HS-5 (cell line): Measurements from ENCODE around the gene GRIN3A.
"Not testable (repeated sequence)": the region's sequence is repeated elsewhere in the genome, so short reads cannot be mapped to it uniquely, and the experiment has no call there.

Experiments used
- DNase-seq: peaks from one replicate; pipeline ENCODE4 v3.0.0-alpha.2; 2012; ENCODE audit warnings: low read depth

GRIN3A gene

GRCh38 chr9:101738566-101739183 is at the start of gene GRIN3A:
Gene GRIN3A (minus strand): TSS chr9:101738647. CDS start chr9:101737979, 668 bp downstream.
- DNase-seq: no peak

DNA sequence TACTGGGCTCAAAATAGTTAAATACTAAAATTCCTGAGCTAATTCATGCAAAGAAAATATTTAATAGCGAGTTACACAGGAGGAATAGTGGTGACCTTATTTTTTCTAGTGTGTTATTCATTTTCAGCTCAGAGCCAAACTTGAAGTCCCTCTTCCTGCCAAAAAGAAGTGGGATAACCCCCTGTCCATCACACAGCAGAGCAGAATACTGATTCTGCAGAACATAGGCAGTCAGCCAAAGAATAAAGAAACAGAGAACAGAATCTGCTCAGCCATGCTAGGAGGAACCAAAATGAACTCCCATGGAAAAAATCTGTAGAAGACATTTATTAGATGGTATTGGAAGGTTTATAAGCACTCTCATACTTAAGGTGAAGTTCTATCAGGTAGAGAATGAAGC is 49.4 kb upstream of the GRIN3A start:
- no peak for DNase-seq

DNA sequence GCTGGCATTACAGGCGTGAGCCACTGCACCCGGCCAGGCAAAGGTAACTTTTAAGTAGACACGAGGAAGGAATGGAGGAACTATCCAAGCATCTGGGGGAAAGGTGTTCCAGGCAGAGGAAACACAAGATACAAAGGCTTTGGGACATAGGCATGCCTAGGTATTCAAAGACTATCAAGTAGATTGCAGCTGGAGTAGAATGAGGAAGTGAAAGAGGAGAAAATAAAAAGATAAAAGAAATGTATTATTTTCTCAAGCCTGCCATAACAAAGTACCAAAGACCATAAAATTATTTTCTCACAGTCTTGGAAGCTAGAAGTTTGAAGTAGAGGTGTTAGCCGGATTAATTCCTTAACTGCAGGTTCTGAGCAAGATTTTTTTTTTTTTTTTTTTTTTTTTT is 39.9 kb upstream of the GRIN3A start:
- no peak for DNase-seq

GRCh38 chr9:101764472-101764871 is 26.0 kb upstream of the GRIN3A start:
- no peak for DNase-seq

GRCh38 chr9:101758304-101758930 is 20.0 kb upstream of the GRIN3A start:
- no peak for DNase-seq

DNA sequence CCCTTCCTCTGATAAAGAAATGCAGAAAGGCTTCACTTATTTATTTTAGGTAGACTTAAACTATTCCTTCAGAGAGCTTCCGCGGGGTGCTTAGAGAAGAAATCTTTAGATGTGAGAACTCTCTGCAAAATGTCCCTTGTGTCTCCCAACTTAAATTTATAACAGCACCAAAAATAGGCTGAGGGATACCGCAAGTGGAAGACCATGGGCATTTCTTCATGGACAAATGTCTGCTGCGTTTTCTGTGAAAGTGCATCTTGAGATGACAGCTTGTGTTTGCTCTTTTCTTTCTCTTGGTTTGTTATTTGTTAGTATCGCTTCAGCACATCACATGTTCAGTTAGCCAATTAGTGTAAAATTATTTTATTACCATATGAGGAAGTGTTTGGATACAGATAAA is 15.3 kb upstream of the GRIN3A start:
- DNase-seq: no peak

- DNase-seq: no peak
These were observed 13.4 kb upstream of the GRIN3A start for GRCh38 chr9:101751895-101752294.

GRCh38 chr9:101739311-101739710 is 864 bp upstream of the GRIN3A start:
- DNase-seq: no peak

- no peak for DNase-seq
These were observed 512 bp downstream of the GRIN3A start for GRCh38 chr9:101737705-101738565.

GRCh38 chr9:101737165-101737704 is 1.2 kb downstream of the GRIN3A start:
- DNase-seq: no peak

DNA sequence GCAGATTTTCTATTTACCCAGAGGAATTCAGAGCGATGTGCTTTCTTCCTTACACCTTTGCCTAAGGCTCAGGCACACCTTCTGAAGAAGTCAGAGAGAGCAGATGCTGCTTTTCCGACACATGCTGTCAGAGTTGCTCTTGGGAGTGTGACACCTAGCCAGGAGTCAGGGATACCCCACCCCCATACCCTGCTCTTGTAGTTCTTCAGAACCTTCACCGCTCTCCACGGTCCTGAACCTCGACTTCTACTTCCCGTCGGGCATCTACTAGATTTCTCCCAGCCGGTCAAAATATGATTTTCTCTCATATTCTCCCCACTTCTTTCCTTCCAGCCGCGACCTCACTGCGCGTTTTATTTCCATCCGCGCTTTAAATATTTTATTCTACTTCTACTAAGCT is 1.7 kb downstream of the GRIN3A start:
- no peak for DNase-seq

- no peak for DNase-seq
These were observed 7.0 kb downstream of the GRIN3A start for GRCh38 chr9:101731429-101731828.

DNA sequence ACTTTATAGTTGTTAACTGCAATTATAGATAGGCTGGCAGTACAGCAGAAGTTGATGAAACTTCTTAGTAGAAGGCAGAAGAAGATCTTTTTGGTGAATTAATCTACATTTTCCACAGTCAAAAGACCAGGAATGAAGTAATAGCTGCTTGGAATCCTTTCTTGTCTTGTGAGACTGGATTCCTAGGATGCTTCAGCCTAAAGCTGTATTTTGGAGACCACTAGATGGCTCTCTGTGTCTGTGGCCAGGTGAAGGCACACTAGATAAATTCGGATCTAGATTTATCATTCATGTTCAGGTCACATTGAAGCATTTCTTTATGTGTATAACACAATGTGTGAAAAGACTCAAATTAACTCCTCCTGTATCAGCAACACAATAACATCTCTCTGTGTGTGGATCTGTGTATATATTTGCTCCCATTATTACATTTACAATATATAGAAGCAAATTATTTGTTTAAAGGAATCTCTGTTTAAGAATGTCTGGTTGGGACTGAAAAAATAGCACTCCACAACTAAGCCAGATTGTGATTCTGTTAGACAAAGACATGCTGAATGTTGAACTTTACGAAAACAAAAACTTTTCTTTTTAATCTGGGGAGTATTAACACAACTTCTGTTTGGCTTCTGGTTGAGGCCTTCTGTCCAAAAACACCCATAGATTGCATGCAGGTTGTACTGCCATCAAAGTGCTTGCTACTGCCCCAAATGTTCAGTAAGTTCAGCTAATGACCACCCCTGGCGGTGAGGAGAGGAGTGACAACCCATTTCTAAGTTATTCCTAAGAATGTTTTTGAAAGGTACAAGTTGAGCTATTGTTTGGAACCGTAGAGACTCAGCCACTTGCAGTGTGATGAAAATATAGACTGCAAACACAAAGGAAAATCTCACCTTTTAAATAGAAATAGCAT is 10.6 kb downstream of the GRIN3A start:
- no peak for DNase-seq

DNA sequence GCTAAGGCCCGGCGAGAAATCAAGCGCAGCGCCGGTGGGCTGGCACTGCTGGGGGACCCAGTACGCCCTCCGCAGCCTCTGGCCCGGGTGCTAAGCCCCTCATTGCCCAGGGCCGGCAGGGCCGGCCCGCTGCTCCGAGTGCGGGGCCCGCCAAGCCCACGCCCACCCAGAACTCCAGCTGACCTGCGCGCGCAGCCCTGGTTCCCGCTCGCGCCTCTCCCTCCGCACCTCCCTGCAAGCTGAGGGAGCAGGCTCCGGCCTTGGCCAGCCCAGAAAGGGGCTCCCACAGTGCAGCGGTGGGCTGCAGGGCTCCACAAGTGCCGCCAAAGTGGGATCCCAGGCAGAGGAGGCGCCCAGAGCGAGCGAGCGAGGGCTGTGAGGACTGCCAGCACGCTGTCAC is 14.2 kb downstream of the GRIN3A start:
- not testable (repeated sequence) for DNase-seq

DNA sequence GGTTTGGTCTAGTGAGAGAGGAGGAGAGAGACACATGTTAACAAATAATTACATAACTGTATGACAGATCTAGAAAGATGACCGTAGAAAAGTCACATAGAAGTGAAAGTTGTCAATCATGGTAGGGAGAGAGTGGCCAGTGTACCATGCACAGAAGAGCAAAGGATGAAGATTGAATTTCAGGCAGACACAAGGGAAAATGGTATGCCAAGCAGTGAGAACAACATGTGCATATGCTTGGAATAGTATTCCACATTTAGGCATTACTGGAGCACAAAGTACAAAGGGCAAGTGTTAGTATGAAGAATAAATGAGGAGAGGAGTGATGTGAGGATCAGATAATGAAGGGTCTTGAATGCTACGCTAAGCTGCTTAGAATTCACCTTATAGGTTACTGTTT is 20.3 kb downstream of the GRIN3A start:
- DNase-seq: no peak

DNA sequence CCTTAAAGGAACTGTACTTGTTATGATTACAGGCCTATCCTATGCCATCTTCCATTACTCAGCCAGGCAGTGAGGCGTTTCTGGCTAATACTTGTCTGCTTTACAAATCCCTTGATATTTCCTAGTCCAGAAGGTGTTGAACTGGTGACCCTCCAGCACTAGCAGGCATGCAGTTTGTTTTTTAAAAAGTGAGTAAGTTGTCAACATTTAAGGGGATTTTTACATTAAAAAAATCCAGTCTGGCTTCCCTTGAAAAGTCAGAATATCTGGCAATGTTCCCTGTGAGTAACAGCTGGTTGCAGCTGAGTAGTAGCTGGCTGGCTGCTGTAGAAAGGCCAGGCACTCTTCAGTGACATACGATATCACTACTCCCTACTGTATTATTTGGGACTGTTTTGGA is 21.8 kb downstream of the GRIN3A start:
- DNase-seq: no peak

DNA sequence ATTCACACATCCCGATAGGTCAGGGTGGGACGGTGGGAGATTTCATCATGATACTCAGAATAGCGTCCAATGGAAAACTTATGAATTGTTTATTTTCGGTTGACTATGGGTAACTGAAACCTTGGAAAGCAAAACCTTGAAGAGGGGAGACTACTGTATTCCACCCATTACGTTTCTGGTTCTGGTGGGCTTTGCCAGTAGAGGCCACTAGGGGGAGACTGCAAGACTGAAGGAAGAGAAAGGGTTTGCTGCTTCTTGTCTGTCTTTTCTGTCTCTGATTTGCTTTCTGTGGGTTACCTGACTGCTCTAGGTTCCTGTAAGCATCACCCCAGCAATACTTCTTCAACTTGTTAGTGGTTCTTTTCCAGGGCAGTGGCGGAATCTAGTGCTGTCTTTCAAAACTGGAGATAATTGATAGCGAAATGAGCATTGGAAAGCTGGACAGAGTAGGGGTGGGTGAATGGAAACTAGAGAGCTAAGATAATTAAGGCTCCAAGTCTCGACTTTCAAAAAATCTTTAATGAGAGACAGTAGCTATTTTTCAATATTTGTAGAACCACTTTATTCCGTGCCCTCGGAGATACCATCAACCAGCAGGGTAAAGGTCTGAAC is 27.0 kb downstream of the GRIN3A start:
- DNase-seq: no peak

DNA sequence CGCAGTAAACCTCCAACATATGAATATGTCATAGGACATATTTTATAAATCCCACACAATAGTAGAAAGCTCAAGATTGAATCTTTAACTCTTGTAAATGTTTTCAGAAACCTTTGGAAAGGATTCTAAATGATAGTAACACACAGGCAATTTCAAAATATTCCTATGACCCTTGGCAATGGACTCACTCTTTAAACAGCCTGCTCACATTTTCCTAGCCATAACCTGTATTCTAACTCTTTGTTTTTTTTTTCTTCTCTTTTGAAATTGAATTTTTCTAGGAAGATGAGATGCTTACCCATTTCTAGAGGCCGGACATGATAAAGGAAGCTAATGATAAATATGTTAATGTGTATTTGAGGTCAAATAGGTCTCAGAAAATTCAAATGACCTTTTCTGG is 29.6 kb downstream of the GRIN3A start:
- no peak for DNase-seq

DNA sequence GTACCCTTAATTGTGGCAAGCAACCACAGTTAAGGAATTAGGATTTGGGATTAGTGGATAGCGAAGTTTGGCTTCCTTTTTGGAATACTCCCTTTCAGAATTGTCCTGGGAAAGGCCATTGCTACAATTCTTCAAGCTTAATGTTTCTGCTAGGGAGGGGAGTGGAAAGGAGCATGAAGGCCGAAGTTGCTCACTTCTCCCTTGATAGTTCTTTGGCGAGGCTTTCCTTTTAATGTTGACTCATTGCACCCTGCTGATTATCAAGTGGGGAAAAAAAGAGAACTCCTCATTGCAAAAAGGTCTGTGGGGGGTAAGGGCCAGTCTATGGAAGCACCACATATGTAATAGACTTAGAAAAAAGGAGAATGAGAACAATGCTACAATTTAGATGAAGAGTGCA is 30.7 kb downstream of the GRIN3A start:
- no peak for DNase-seq

DNA sequence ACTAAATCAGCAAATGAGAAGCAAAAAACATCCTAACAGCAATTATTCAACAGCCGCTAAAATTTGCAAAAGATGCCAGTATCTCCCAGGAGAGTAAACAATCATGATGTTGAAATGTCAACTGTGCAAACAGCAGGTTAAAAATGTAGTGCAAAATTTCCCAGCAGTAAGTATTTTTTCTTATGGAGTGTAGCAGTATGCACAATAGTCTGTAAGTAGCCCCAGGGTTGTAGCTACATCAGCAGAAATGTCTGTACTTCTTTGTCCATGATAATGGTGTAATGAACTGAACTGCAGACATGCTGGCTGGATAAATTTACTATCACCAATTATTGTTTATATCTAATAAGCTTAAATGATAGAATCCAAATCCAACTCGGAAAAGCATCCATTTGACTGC is 31.4 kb downstream of the GRIN3A start:
- no peak for DNase-seq

- no peak for DNase-seq
These were observed 32.1 kb downstream of the GRIN3A start for GRCh38 chr9:101706261-101706798.
